ENCODE measurements around the gene MAD1L1. TPM values are rescaled to one million over a fixed set of nuclear protein-coding genes. Genes with fewer than 3 reads are reported as not detected.

The MAD1L1 gene
- total RNA-seq, 1 experiment from 2014 or later: 38.5 TPM

- Histone ChIP-seq H3K9me2 (ENCODE audit: insufficient read depth) (no peaks in the 10 kb centered on the region), H3K9ac (ENCODE audit: low read length) (no peak overlapping the region), H3K36me3 (ENCODE audit: control insufficient read depth in 1 of 2, insufficient read depth in 2 of 2, low read length in 2 of 2) (no peaks in the 10 kb centered on the region), H2AFZ (ENCODE audit: low read depth, low read length, poor library complexity, severe bottlenecking) (no peak overlapping the region), H3K79me2 (ENCODE audit: insufficient read depth, low read length) (no peaks in the 10 kb centered on the region), H3K4me3 (replicated peaks in 1 of 2; ENCODE audit: low read depth in 1 of 2, low read length in 2 of 2) (no peak overlapping the region), H3K4me1 (ENCODE audit: control insufficient read depth in 1 of 2, insufficient read depth in 2 of 2, low read length in 2 of 2) (no peaks in the 10 kb centered on the region), H4K20me1 (ENCODE audit: insufficient read depth) (no peaks in the 10 kb centered on the region), H3K4me2 (ENCODE audit: low read length) (no peak overlapping the region), H3K27ac (ENCODE audit: low read depth, low read length) (no peak overlapping the region), H3K9me3 (ENCODE audit: control insufficient read depth in 1 of 2, insufficient read depth in 1 of 2, low read depth in 1 of 2, low read length in 2 of 2) (no peaks in the 10 kb centered on the region), H3K27me3 (ENCODE audit: insufficient read depth, low read length) (no peaks in the 10 kb centered on the region)
- TF ChIP-seq ELF1 (IDR thresholded peaks at IDR 0.05; ENCODE audit: borderline replicate concordance, low read depth): no peak
- TF ChIP-seq YY1 (IDR thresholded peaks at IDR 0.05; ENCODE audit: extremely low read depth, insufficient replicate concordance, low read depth, low read length): no peak
- no peak for TF ChIP-seq ZFX (IDR thresholded peaks at IDR 0.05)
- TF ChIP-seq POLR2A (IDR thresholded peaks at IDR 0.05; ENCODE audit: borderline replicate concordance, extremely low read depth, insufficient read depth, insufficient read length): no peak
- TF ChIP-seq CBX3 (IDR thresholded peaks at IDR 0.05; ENCODE audit: low read depth): no peak
- TF ChIP-seq EZH2 (IDR thresholded peaks at IDR 0.05): no peak
- TF ChIP-seq SIN3A (IDR thresholded peaks at IDR 0.05; ENCODE audit: low read depth): no peak
- TF ChIP-seq MAX (IDR thresholded peaks at IDR 0.05): no peak
- TF ChIP-seq SP1 (IDR thresholded peaks at IDR 0.05; ENCODE audit: low read depth): no peak
- no peak for TF ChIP-seq FOSL1 (IDR thresholded peaks at IDR 0.05; ENCODE audit: low read depth)
- TF ChIP-seq RAD21 (IDR thresholded peaks at IDR 0.05; ENCODE audit: low read depth): no peak
- no peak for TF ChIP-seq ZNF274 (IDR thresholded peaks at IDR 0.05; ENCODE audit: low read depth, low read length)
- TF ChIP-seq TCF7L2 (IDR thresholded peaks at IDR 0.05; ENCODE audit: borderline replicate concordance, extremely low read depth, insufficient read depth, insufficient read length): no peak
- no peak for TF ChIP-seq ZBTB33 (IDR thresholded peaks at IDR 0.05; ENCODE audit: extremely low read depth, insufficient replicate concordance, low read length)
- RAD21 ChIA-PET (ENCODE audit: low non-redundant PET in 1 of 2, low total read pairs in 2 of 2, uncharacterized antibody in 2 of 2, unreplicated experiment in 2 of 2): no interaction called here
- POLR2A ChIA-PET: no interaction called here
- CTCF ChIA-PET: no interaction called here
- no TSS peak for BruUV-seq (replicated peaks)
- intact Hi-C loops (cut with micrococcal nuclease): no loop called here
- no peak for ATAC-seq
- no peak for DNase-seq (ENCODE audit: low read depth, low spot score)
Measured at GRCh38 chr7:1906988-1907745, 325.6 kb downstream of the MAD1L1 start.
